Measurements from ENCODE around the gene EPN2. TPM values are rescaled to one million over a fixed set of nuclear protein-coding genes. Genes with fewer than 3 reads are reported as not detected.

Gene EPN2
- total and polyA plus RNA-seq, 2 experiments from 2014 or later, result 34.0 to 149 TPM

- TF ChIP-seq, protein P1, sequence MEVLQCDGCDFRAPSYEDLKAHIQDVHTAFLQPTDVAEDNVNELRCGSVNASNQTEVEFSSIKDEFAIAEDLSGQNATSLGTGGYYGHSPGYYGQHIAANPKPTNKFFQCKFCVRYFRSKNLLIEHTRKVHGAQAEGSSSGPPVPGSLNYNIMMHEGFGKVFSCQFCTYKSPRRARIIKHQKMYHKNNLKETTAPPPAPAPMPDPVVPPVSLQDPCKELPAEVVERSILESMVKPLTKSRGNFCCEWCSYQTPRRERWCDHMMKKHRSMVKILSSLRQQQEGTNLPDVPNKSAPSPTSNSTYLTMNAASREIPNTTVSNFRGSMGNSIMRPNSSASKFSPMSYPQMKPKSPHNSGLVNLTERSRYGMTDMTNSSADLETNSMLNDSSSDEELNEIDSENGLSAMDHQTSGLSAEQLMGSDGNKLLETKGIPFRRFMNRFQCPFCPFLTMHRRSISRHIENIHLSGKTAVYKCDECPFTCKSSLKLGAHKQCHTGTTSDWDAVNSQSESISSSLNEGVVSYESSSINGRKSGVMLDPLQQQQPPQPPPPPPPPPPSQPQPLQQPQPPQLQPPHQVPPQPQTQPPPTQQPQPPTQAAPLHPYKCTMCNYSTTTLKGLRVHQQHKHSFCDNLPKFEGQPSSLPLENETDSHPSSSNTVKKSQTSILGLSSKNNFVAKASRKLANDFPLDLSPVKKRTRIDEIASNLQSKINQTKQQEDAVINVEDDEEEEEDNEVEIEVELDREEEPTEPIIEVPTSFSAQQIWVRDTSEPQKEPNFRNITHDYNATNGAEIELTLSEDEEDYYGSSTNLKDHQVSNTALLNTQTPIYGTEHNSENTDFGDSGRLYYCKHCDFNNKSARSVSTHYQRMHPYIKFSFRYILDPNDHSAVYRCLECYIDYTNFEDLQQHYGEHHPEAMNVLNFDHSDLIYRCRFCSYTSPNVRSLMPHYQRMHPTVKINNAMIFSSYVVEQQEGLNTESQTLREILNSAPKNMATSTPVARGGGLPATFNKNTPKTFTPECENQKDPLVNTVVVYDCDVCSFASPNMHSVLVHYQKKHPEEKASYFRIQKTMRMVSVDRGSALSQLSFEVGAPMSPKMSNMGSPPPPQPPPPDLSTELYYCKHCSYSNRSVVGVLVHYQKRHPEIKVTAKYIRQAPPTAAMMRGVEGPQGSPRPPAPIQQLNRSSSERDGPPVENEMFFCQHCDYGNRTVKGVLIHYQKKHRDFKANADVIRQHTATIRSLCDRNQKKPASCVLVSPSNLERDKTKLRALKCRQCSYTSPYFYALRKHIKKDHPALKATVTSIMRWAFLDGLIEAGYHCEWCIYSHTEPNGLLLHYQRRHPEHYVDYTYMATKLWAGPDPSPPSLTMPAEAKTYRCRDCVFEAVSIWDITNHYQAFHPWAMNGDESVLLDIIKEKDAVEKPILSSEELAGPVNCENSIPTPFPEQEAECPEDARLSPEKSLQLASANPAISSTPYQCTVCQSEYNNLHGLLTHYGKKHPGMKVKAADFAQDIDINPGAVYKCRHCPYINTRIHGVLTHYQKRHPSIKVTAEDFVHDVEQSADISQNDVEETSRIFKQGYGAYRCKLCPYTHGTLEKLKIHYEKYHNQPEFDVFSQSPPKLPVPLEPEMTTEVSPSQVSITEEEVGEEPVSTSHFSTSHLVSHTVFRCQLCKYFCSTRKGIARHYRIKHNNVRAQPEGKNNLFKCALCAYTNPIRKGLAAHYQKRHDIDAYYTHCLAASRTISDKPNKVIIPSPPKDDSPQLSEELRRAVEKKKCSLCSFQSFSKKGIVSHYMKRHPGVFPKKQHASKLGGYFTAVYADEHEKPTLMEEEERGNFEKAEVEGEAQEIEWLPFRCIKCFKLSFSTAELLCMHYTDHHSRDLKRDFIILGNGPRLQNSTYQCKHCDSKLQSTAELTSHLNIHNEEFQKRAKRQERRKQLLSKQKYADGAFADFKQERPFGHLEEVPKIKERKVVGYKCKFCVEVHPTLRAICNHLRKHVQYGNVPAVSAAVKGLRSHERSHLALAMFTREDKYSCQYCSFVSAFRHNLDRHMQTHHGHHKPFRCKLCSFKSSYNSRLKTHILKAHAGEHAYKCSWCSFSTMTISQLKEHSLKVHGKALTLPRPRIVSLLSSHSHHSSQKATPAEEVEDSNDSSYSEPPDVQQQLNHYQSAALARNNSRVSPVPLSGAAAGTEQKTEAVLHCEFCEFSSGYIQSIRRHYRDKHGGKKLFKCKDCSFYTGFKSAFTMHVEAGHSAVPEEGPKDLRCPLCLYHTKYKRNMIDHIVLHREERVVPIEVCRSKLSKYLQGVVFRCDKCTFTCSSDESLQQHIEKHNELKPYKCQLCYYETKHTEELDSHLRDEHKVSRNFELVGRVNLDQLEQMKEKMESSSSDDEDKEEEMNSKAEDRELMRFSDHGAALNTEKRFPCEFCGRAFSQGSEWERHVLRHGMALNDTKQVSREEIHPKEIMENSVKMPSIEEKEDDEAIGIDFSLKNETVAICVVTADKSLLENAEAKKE (CRISPR knock-in tag; IDR thresholded peaks at IDR 0.05), result no peak
- no peak for TF ChIP-seq ZNF114 (CRISPR knock-in tag; IDR thresholded peaks at IDR 0.05)
Measured at GRCh38 chr17:19325542-19325941, 88.4 kb downstream of the EPN2 start (continued).

GRCh38 chr17:19327031-19327783 lies 90.0 kb downstream of the EPN2 start:
- no peak for ATAC-seq
- no peak overlapping the region for H3K4me3 ChIP-seq
- no peak overlapping the region for H3K27ac ChIP-seq (ENCODE audit: low read depth)
- peaks cover 42% of the 10 kb centered on the region for H3K36me3 Mint-ChIP-seq (ENCODE audit: low read depth)
- H3K4me1 ChIP-seq (ENCODE audit: insufficient read depth), result no peaks in the 10 kb centered on the region
- no peak overlapping the region for H2AFZ ChIP-seq
- no peaks in the 10 kb centered on the region; the same call in none of the 2 replicates for H4K20me1 ChIP-seq (replicated peaks; ENCODE audit: insufficient read depth)
- H3K27ac Mint-ChIP-seq, result no peak overlapping the region
- H3F3A ChIP-seq (replicated peaks; ENCODE audit: low read depth), result no peaks in the 10 kb centered on the region
- TF ChIP-seq POLR2AphosphoS5 (IDR thresholded peaks at IDR 0.05; ENCODE audit: low read depth), result no peak
- H3K36me3 ChIP-seq (ENCODE audit: insufficient read depth), result peaks cover 5% of the 10 kb centered on the region; the same call in 1 of the 2 replicates
- H3K4me1 Mint-ChIP-seq, result no peaks in the 10 kb centered on the region; the same call in 2 of the 3 replicates
- DNase-seq (ENCODE audit: low spot score), result no peak
- no peaks in the 10 kb centered on the region for H3K27me3 ChIP-seq (ENCODE audit: insufficient read depth)
- no peak overlapping the region for H3K4me3 Mint-ChIP-seq
- no peaks in the 10 kb centered on the region for H3K79me2 ChIP-seq (replicated peaks; ENCODE audit: insufficient read depth)
- no peaks in the 10 kb centered on the region for H3K9me2 ChIP-seq (ENCODE audit: insufficient read depth)
- H3K27me3 Mint-ChIP-seq (ENCODE audit: insufficient read depth, low read depth, poor library complexity), result peaks cover 2% of the 10 kb centered on the region
- no peak overlapping the region for H3K4me2 ChIP-seq
- peaks cover 19% of the 10 kb centered on the region for H3K9me3 Mint-ChIP-seq
